Measurements from ENCODE around the gene PTPRU. TPM values are rescaled to one million over a fixed set of nuclear protein-coding genes. Genes with fewer than 3 reads are reported as not detected.

The PTPRU gene
- total RNA-seq, 1 experiment from 2014 or later, result 41.4 TPM

GRCh38 chr1:29256979-29257804 is 20.9 kb downstream of the PTPRU start:
- DNase-seq, result no peak

GRCh38 chr1:29258189-29258975 is 22.1 kb downstream of the PTPRU start:
- no peaks in the 10 kb centered on the region for H3K27me3 ChIP-seq (replicated peaks; ENCODE audit: control insufficient read depth, insufficient read depth, low read length)
- Mint-ChIP-seq H3K27me3 (ENCODE audit: insufficient read depth, unreplicated experiment) (no peaks in the 10 kb centered on the region), H3K4me3 (ENCODE audit: unreplicated experiment) (no peak overlapping the region), H3K27ac (ENCODE audit: unreplicated experiment) (no peak overlapping the region), H3K9me3 (ENCODE audit: unreplicated experiment) (no peaks in the 10 kb centered on the region), H3K36me3 (ENCODE audit: insufficient read depth, unreplicated experiment) (peaks cover 5% of the 10 kb centered on the region), H3K4me1 (ENCODE audit: low read depth, unreplicated experiment) (no peaks in the 10 kb centered on the region)
- ChIA-PET POLR2A (no interaction called here), CTCF (no interaction called here)
- H3K9me3 ChIP-seq, result no peaks in the 10 kb centered on the region
- no peak for DNase-seq
- H3K4me3 ChIP-seq (ENCODE audit: low read depth, low read length), result no peak overlapping the region
- BruUV-seq (replicated peaks), result no TSS peak
- TF ChIP-seq CTCF (IDR thresholded peaks at IDR 0.05; ENCODE audit: insufficient read depth in 1 of 2, low read depth in 1 of 2, low read length in 1 of 2, severe bottlenecking in 1 of 2, unreplicated experiment in 1 of 2), result no peak
- intact Hi-C loops (cut with micrococcal nuclease; ENCODE audit: unreplicated experiment), result no loop called here
- H3K4me1 ChIP-seq, result no peaks in the 10 kb centered on the region
- H3K36me3 ChIP-seq (ENCODE audit: control insufficient read depth, insufficient read depth, low read length), result no peaks in the 10 kb centered on the region

More at GRCh38 chr1:29256979-29257804, 20.9 kb downstream of the PTPRU start:
- no peaks in the 10 kb centered on the region for H3K9me3 Mint-ChIP-seq (ENCODE audit: unreplicated experiment)
- intact Hi-C loops (cut with micrococcal nuclease; ENCODE audit: unreplicated experiment), result no loop called here
- H3K4me1 Mint-ChIP-seq (ENCODE audit: low read depth, unreplicated experiment), result no peaks in the 10 kb centered on the region
- no peak overlapping the region for H3K27ac Mint-ChIP-seq (ENCODE audit: unreplicated experiment)
- H3K4me3 Mint-ChIP-seq (ENCODE audit: unreplicated experiment), result no peak overlapping the region
- Histone ChIP-seq H3K9me3 (no peaks in the 10 kb centered on the region), H3K36me3 (ENCODE audit: control insufficient read depth, insufficient read depth, low read length) (no peaks in the 10 kb centered on the region), H3K4me3 (ENCODE audit: low read depth, low read length) (no peak overlapping the region), H3K4me1 (no peaks in the 10 kb centered on the region), H3K27me3 (replicated peaks; ENCODE audit: control insufficient read depth, insufficient read depth, low read length) (no peaks in the 10 kb centered on the region)
- CTCF ChIA-PET, result no interaction called here
- H3K36me3 Mint-ChIP-seq (ENCODE audit: insufficient read depth, unreplicated experiment), result peaks cover 5% of the 10 kb centered on the region
- TF ChIP-seq CTCF (IDR thresholded peaks at IDR 0.05; ENCODE audit: insufficient read depth in 1 of 2, low read depth in 1 of 2, low read length in 1 of 2, severe bottlenecking in 1 of 2, unreplicated experiment in 1 of 2), result no peak
- H3K27me3 Mint-ChIP-seq (ENCODE audit: insufficient read depth, unreplicated experiment), result no peaks in the 10 kb centered on the region
- POLR2A ChIA-PET, result no interaction called here
- no TSS peak for BruUV-seq (replicated peaks)

GRCh38 chr1:29258976-29259801 is 22.9 kb downstream of the PTPRU start:
- Histone ChIP-seq H3K36me3 (ENCODE audit: control insufficient read depth, insufficient read depth, low read length) (no peaks in the 10 kb centered on the region), H3K9me3 (no peaks in the 10 kb centered on the region), H3K4me1 (no peaks in the 10 kb centered on the region), H3K4me3 (ENCODE audit: low read depth, low read length) (no peak overlapping the region), H3K27me3 (replicated peaks; ENCODE audit: control insufficient read depth, insufficient read depth, low read length) (no peaks in the 10 kb centered on the region)
- Mint-ChIP-seq H3K4me1 (ENCODE audit: low read depth, unreplicated experiment) (no peaks in the 10 kb centered on the region), H3K9me3 (ENCODE audit: unreplicated experiment) (no peaks in the 10 kb centered on the region), H3K27me3 (ENCODE audit: insufficient read depth, unreplicated experiment) (no peaks in the 10 kb centered on the region), H3K4me3 (ENCODE audit: unreplicated experiment) (no peak overlapping the region), H3K36me3 (ENCODE audit: insufficient read depth, unreplicated experiment) (peaks cover 5% of the 10 kb centered on the region), H3K27ac (ENCODE audit: unreplicated experiment) (no peak overlapping the region)
- CTCF ChIA-PET, result interaction anchor here (0.6 kb wide), 1 partner anchor 20 kb away, joined by 4 read pairs; no protein-coding TSS in a partner anchor
- DNase-seq, result no peak
- TF ChIP-seq CTCF (IDR thresholded peaks at IDR 0.05; ENCODE audit: insufficient read depth in 1 of 2, low read depth in 1 of 2, low read length in 1 of 2, severe bottlenecking in 1 of 2, unreplicated experiment in 1 of 2), result no peak
- POLR2A ChIA-PET, result no interaction called here
- intact Hi-C loops (cut with micrococcal nuclease; ENCODE audit: unreplicated experiment), result no loop called here
- no TSS peak for BruUV-seq (replicated peaks)
